GM08714 (cell line): ENCODE results near the gene FOCAD.

Experiments
- H3K4me3 ChIP-seq: fragments of 200-500 bp; sonication (Bioruptor generic); 2 replicates; pipeline ENCODE4 v1.5.1; 2014; ENCODE audit warnings: mild to moderate bottlenecking, low read length, inconsistent platforms
- ZNF274 ChIP-seq: IDR thresholded peaks from 2 replicates; pipeline ENCODE4 v1.6.1; 2012; ENCODE audit warnings: mild to moderate bottlenecking, low read depth, low read length

FOCAD gene

GRCh38 chr9:21028466-21028865, 344.4 kb downstream of the FOCAD start:
- H3K4me3 ChIP-seq: no peak overlapping the region
- TF ChIP-seq ZNF274: no peak

- TF ChIP-seq ZNF274: no peak
- H3K4me3 ChIP-seq: no peak overlapping the region
Measured at GRCh38 chr9:21029661-21030060, 345.6 kb downstream of the FOCAD start.

- H3K4me3 ChIP-seq: peak overlapping the region; percentile 61; the same call in 1 of the 2 replicates
- TF ChIP-seq ZNF274: no peak
Measured at GRCh38 chr9:21030389-21031035, 346.5 kb downstream of the FOCAD start.

GRCh38 chr9:21031091-21031807, 347.2 kb downstream of the FOCAD start, which contains the start of gene HACD4:
Gene HACD4 (minus strand): TSS chr9:21031640. CDS start chr9:21031590, 50 bp downstream.
- peak within 1 kb of the TSS; percentile 61; the same call in 1 of the 2 replicates for H3K4me3 ChIP-seq
- TF ChIP-seq ZNF274: no peak

GRCh38 chr9:21031808-21032183, 347.7 kb downstream of the FOCAD start:
- no peak for TF ChIP-seq ZNF274
- peak overlapping the region; percentile 61; the same call in 1 of the 2 replicates for H3K4me3 ChIP-seq

- no peak overlapping the region for H3K4me3 ChIP-seq
- TF ChIP-seq ZNF274: no peak
Measured at GRCh38 chr9:21037278-21037677, 353.2 kb downstream of the FOCAD start.

- TF ChIP-seq ZNF274: no peak
- H3K4me3 ChIP-seq: no peak overlapping the region
Measured at GRCh38 chr9:21039302-21039701, 355.2 kb downstream of the FOCAD start.

- TF ChIP-seq ZNF274: no peak
Measured at GRCh38 chr9:21042466-21042865, 358.4 kb downstream of the FOCAD start.

GRCh38 chr9:21043841-21044240, 359.8 kb downstream of the FOCAD start:
- TF ChIP-seq ZNF274: no peak
- H3K4me3 ChIP-seq: no peak overlapping the region

More at GRCh38 chr9:21042466-21042865, 358.4 kb downstream of the FOCAD start:
- H3K4me3 ChIP-seq: no peak overlapping the region
